H54 (cell line): ENCODE measurements around the gene SDHD.
"Not testable (repeated sequence)": the region's sequence is repeated elsewhere in the genome, so short reads cannot be mapped to it uniquely, and the experiment has no call there.

Experiments used
- DNase-seq: peaks from one replicate; pipeline ENCODE4 v3.0.0; 2011; ENCODE audit warnings: low spot score, mixed read lengths; ENCODE audit not compliant: insufficient read length
- FAIRE-seq: peaks from 3 replicates; lab custom pipeline; 2011; peaks lifted over from hg19 to GRCh38; lab: Jason Lieb, UNC
- POLR2A ChIP-seq: IDR thresholded peaks from 2 replicates; pipeline ENCODE4 v1.6.1; 2011; ENCODE audit warnings: low read depth, mild to moderate bottlenecking, low read length

SDHD gene

GRCh38 chr11:112086422-112087191 is at the start of gene SDHD, which contains the start of gene TIMM8B:
Gene SDHD (plus strand): TSS chr11:112086873. CDS start chr11:112086908, 35 bp downstream.
Gene TIMM8B (minus strand): TSS chr11:112086756. CDS start chr11:112086723, 33 bp downstream.
- peak; percentile 98 for FAIRE-seq
- TF ChIP-seq POLR2A: peak; percentile 48; the same call in 1 of the 2 replicates
- peak; percentile 65 for DNase-seq

DNA sequence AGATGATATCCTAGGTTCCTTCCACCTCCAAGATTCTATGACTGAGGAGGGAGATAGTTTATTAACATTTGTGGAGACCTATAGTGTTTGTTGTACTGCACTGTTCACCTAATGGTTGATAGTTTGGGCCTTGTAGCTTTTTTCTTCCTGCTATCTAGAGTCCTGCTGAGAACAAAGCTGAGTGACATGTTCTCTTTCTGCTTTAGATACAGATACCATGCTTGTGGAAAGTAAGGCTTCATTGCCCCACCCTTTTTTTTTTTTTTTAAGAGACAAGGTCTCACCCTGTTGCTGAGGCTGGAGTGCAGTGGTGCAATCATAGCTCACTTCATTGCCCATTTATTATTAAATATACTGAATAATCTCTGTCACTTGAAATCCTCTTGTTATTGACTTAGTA is 49.1 kb upstream of the SDHD start:
- FAIRE-seq (no peak), DNase-seq (no peak)
- no peak for TF ChIP-seq POLR2A

DNA sequence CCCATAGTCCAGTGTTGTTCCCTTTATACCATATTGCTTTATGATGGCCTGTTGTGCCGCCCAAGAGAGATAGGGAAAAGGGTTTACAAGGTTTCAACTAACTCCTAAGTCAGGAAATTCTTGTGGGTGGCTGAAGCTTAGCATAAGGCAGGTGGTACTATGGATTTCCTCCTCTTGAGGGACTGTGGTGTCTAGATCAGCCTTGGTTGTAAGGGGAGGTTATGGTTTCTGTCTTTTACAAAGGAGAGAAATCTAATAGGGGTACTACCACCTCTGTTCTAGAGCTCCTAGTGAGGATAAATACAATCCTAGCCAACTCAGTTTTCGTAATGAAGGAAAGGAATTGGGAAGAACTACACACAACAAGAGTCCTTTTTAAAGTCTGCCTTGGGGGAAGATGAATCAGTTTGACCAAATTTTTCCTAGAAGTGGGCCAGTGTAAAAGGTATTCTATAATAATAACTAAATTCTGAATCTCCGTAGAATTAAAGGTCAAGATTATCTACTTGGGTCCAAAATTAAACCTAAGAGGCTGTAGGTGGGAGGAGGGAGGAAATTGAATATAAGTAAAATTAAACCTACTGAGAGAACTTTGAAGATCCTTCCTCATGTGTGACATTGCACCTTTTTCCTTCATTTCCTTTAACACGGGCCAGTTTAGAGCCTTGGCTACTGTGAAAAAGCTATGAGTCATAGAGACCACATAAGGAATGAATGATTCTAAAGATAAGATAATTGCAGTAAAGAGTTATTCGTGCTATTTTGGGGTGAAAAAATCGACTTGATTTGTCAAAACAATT is 44.3 kb upstream of the SDHD start:
- DNase-seq: no peak
- FAIRE-seq: peak; percentile 70
- TF ChIP-seq POLR2A: no peak

GRCh38 chr11:112042961-112043304 is 43.7 kb upstream of the SDHD start:
- DNase-seq (no peak), FAIRE-seq (no peak)
- no peak for TF ChIP-seq POLR2A

DNA sequence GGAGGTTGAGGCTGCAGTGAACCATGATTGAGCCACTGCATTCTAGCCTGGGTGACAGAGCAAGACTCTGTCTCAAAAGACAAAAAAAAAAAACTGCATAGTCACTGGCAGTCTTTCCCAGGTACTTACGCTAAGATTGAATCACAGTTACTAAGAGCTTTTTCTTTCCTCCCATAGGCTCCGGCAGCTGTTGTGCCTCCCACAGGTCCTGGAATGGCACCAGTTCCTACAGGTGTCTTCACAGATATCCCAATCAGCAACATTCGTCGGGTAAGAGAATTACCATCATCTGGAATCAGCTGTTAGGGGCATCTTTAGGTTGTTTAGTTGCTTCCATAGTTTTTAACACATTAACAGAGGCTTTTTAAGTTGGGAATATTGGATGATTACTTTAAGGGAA is 41.7 kb upstream of the SDHD start:
- no peak for TF ChIP-seq POLR2A
- no peak for FAIRE-seq
- no peak for DNase-seq

DNA sequence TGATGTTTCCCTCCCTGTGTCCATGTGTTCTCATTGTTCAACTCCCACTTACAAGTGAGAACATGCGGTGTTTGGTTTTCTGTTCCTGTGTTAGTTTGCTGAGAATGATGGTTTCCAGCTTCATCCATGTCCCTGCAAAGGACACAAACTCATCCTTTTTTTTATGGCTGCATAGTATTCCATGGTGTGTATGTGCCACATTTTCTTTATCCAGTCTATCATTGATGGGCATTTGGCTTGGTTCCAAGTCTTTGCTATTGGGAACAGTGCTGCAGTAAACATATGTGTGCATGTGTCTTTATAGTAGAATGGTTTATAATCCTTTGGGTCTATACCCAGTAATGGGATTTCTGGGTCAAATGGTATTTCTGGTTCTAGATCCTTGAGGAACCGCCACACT is 40.0 kb upstream of the SDHD start:
- FAIRE-seq, DNase-seq: not testable (repeated sequence)

DNA sequence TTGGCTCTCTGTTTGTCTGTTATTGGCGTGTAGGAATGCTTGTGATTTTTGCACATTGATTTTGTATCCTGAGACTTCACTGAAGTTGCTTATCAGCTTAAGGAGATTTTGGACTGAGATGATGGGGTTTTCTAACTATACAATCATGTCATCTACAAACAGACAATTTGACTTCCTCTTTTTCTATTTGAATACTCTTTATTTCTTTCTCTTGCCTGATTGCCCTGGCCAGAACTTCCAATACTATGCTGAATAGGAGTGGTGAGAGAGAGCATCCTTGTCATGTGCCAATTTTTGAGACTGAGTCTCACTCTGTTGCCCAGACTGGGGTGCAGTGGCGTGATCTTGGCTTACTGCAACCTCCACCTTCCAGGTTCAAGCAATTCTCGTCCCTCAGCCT is 38.4 kb upstream of the SDHD start:
- FAIRE-seq, DNase-seq: not testable (repeated sequence)

DNA sequence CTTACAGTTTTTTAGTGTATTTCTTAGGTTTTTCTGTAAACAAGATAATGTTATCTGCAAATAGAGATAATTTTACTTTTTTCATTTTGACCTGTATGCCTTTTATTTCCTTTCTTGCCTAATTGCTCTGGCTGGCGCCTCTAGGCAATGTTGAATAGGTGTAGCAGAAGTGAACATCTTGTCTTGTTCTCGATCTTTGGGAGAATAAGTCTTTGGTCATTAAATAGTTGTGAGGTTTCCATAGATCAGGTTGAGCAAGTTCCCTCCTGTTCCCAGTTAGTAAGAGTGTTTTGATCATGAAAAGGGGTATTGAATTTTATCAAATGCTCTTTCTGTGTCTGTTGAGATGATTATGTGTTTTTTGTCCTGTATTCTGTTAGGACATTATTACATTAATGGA is 36.9 kb upstream of the SDHD start:
- FAIRE-seq: no peak
- DNase-seq: no peak
- no peak for TF ChIP-seq POLR2A

DNA sequence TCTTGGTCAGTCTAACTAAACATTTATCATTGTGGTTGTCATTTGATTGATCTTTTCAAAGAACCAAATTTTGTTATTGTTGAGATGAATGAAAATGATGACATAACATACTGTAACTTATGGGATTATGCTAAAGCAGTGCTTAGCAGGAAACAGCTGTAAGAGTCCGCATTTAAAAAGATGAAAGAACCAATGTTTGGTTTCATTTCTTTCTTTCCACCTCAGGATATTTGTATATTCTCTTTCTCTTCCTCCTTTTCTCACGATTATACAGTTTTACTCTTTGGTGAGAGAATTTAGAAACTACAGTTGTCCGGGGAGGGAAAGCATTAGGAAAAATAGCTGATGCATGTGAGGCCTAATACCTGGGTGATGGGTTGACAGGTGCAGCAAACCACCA is 36.0 kb upstream of the SDHD start:
- FAIRE-seq (no peak), DNase-seq (no peak)
- no peak for TF ChIP-seq POLR2A

- DNase-seq (no peak), FAIRE-seq (no peak)
- no peak for TF ChIP-seq POLR2A
Measured at GRCh38 chr11:112051768-112052167, 34.9 kb upstream of the SDHD start.

DNA sequence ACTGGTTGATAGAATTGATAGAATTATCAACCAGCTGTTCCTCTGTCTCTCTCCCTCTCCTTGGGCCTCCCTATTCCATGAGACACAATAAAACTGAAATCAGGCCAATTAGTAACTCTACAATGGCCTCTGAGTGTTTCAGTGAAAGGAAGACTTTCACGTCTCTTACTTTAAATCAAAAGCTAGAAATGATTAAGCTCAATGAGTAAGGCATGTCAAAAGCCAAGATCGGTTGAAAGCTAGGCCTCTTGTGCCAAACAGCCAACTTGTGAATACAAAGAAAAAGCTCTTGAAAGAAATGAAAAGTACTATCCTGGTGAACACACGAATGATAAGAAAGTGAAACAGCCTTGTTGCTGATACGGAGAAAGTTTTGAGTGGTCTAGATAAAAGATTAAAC is 29.5 kb upstream of the SDHD start:
- TF ChIP-seq POLR2A: no peak
- no peak for FAIRE-seq

GRCh38 chr11:112058103-112058502 is 28.6 kb upstream of the SDHD start:
- FAIRE-seq (no peak), DNase-seq (no peak)
- TF ChIP-seq POLR2A: no peak

More for the DNA sequence above, 29.5 kb upstream of the SDHD start:
- no peak for DNase-seq

GRCh38 chr11:112062923-112063322 is 23.8 kb upstream of the SDHD start:
- TF ChIP-seq POLR2A: no peak
- DNase-seq: no peak
- no peak for FAIRE-seq

- no peak for FAIRE-seq
- peak; percentile 39; the same call in 1 of the 2 replicates for TF ChIP-seq POLR2A
- peak; percentile 42 for DNase-seq
Measured at GRCh38 chr11:112073941-112074811, 12.5 kb upstream of the SDHD start, which contains the start of the genes NKAPD1 and PIH1D2. Gene NKAPD1 (plus strand): TSS chr11:112074299. CDS start chr11:112075575, 1,276 bp downstream. Gene PIH1D2 (minus strand): TSS chr11:112074017. CDS start chr11:112073174, 843 bp downstream.
